NOMO-1 treated with dmso at 0.1 percent for 144 hours (cell line): Measurements from ENCODE around the gene GABRA6.
"Not testable (repeated sequence)": the region's sequence is repeated elsewhere in the genome, so short reads cannot be mapped to it uniquely, and the experiment has no call there.

Source experiments
- DNase-seq: peaks from one replicate; lab custom pipeline; 2025; ENCODE audit not compliant: unreplicated experiment; lab: John Stamatoyannopoulos, UW

The GABRA6 gene

DNA sequence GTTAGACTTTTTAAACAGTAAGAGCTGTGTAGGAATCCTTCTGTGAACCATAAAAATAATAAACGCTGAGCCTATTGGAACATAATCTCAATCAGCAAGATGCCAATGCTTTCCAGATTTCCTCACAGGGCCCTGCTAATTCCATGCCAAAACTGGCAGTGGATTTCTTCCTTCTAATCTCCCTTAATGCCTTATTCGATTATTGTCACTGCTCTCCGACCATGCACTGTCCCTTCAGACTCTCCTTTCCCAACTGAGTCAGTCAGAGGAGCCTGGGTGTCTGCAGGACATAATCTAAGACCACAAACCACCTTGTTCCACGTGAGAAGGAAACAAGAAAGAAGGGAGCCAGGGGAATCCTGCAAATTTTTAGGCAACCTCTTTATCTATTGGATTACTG is at the start of gene GABRA6:
Gene GABRA6 (plus strand): TSS at position 261 of the 400 bp plus-strand sequence. CDS start 269 bp downstream, outside the sequence.
- no peak for DNase-seq

- DNase-seq, result no peak
These were observed 47.9 kb upstream of the GABRA6 start for GRCh38 chr5:161637591-161637990.

DNA sequence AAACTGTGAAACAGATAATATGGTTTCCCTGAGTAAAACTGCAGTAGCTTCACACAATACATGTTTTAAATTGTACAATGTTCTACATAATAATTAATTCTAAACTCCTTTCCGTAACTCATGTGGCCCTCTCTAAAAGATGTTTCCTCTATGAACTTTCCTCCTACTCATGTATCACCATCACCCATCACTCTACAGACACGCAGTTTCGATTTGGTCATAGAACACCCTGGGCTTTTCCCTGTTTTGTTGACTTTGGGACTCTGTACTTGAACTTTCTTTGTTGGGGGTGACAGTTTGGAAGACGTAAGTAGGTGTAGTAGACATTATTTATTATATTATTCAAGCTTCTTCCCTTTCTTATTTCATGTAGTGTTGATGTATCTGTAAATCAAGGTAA is 44.1 kb upstream of the GABRA6 start:
- no peak for DNase-seq

DNA sequence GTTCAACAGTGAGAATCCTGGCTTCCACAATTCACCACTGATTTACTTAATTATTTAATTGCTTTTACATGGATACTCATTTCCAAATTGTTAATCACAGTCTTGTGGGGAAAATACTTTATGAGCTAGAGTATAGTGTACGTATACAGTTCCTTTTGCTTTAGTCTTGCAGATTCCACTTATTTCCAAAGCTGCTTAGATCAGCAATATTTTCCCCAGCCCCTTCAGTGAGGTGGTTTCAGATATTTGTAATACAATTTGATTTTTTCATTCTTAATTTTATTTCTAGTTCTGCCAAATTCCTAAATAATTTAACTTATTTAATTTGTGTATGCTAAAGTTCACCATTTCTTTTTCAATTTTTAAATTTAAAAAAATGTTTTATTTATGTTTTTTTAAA is 40.3 kb upstream of the GABRA6 start:
- DNase-seq, result no peak

DNA sequence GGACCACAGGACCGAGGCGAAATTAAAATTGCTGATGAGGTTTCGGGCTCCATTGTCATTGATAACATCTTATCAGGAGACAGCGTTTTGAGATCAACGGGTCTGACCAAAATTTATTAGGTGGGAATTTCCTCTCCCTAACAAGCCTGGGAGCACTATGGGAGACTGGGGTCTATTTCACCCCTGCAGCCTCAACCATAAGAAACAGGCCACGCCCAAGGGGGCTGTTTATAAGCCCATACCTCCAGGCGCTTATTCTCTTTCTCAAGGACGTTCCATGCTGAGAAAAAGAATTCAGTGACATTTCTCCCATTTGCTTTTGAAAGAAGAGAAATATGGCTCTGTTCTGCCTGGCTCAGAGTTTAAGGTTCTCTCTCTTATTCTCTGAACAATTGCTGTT is 33.6 kb upstream of the GABRA6 start:
- DNase-seq, result not testable (repeated sequence)

DNA sequence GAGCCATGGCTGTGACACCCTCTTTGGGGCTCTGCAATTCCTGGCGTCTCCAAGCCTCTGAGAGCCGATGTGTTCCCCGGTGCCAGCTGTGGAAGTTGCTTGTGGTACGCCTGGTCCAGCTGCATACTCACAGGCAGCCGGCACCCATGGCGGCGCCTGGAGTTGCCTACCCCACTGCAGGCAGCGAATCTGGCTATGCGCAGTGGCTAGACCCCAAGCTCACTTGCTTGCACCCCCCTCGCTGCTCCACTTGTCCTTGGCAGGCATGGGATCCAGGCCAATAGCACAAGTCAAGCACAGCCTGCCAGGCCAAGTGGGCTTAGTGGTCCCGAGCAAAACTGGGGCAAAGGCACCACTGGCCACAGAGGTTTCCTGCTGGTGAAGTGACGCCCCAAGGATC is 24.7 kb upstream of the GABRA6 start:
- no peak for DNase-seq

DNA sequence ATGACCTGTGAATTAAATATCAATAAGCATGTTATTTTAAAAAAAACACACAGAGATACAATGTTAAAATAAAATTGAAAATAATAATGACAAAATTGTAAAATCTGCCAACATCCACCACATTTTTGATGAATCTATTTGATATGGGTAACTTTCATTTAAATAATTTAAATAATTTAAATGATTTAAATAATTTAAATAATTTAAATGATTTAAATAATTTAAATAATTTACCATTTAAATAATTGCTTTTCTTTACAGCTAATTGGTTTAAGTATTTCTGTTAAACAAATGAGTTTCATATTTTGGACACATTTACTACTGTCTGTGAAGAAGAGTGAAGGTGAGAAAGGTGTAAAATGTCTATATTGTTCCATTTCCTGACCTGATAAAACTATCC is 22.1 kb upstream of the GABRA6 start:
- no peak for DNase-seq

- no peak for DNase-seq
These were observed 9.4 kb upstream of the GABRA6 start for GRCh38 chr5:161676103-161676502.

DNA sequence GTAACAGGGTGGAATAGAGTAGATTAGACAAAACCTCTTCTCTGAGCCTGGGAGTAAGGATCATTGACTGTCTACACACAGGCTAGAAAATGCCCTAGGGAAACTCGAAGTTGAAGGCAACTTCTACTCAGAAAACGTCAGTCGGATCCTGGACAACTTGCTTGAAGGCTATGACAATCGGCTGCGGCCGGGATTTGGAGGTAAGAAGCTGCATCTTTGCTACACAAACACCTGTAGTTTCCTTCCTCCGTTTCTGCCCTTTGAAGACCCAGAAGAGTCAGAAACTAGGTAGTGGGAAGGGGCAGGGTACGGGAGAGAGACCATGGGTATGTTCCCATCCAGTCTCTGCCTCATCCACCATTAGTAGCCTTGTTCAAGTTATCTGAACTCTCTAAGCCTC is 628 bp downstream of the GABRA6 start:
- DNase-seq, result no peak

GRCh38 chr5:161686881-161687280 is 1.4 kb downstream of the GABRA6 start:
- no peak for DNase-seq

GRCh38 chr5:161687316-161687715 is 1.8 kb downstream of the GABRA6 start:
- no peak for DNase-seq

DNA sequence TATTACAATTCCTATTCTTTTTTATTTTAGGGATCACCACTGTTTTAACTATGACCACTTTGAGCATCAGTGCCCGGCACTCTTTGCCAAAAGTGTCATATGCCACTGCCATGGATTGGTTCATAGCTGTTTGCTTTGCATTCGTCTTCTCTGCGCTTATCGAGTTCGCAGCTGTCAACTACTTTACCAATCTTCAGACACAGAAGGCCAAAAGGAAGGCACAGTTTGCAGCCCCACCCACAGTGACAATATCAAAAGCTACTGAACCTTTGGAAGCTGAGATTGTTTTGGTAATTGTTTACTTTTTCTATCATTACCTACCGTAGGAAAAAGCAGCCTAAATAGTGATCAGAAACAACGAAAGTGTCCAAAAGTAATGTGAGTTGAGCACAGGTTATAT is 6.4 kb downstream of the GABRA6 start:
- DNase-seq, result no peak

DNA sequence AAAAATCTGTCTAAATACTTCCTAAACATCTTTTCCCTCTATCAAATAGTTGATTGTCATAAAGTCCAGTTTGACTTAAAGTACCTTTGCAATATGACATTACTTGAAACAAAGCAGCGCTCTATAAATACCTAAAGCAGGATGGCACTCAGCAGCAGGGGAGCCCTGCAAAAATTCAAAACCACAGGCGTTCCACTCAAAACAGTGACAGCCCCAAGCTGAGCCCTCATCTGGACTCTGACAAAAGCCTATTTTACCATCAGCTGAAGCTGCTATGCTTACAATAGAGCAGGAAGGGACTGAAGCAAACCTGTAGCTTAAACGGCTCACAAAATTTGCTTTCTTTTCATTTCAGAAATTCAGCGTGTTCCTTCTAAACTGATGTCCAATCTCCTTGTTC is 11.5 kb downstream of the GABRA6 start:
- no peak for DNase-seq

DNA sequence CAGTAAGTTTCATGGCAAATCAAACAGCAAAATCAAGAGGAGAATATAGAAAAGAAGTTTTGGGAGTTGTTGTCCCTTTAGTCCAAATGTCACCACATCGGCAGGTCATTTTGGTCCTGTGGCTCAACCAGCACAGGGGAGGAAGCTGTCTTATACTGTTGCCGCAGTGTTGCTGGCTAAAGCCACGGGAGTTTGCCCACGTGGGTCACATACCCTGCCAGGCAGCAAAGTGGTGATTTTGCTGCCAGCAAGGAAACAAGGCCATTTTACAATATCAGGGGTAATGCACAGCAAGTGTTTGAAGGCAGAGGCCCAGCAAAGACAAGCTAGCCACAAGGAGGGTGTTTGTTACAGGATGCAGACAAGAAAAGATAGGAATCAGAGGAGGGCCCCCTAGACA is 14.5 kb downstream of the GABRA6 start:
- no peak for DNase-seq

DNA sequence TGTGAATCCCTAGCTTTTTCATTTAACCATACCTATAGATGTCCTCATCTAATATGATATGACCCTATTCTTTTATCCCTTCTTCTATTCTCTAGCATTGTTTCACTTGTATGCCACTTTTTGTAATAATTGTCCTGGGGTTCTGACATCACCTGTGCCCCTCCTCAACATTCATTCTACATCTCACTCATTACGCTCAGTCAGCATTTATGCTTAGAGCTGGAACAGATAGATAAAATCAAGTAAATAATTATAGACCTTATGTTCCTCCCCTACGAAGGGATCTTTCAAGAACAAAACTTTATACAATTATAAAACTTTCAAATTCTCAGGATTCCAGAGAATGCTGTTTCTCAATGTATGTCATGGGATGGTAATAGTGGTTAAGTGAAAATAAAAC is 18.0 kb downstream of the GABRA6 start:
- DNase-seq, result no peak

DNA sequence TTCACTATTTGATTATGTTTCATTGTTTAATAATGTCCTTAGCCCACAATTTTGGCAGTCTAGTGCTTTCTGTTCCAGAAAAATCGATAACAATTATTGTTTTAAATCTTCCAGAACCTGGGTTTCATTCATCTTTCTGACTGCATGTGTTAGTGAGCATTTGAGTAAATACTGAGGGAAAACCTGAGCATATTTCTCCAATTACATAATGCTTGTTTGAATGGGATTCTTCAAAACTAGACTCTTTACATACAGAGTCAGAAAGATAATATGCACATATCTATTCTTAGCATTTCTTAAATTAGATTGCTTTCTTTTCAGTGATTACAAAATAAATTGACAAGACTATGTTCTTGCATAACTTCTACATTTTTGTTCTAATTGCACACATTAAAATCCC is 21.9 kb downstream of the GABRA6 start:
- DNase-seq, result no peak

DNA sequence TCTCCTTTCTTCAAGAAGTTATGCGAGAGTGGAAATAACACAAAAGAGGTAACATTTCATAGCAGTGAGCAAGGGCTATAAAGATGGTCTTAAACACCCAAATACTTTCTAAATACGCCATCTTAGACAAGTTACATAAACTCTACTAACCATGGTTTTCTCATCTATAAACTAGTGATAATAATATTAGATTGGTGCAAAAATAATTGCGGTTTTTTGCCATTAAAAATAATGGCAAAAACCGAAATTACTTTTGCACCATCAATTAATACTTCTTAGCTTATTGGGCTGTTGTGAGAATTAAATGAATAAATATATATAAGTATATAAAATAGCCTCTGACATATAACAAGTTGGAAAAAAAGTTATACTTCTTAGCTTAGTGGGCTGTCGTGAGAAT is 23.7 kb downstream of the GABRA6 start:
- no peak for DNase-seq

- no peak for DNase-seq
These were observed 27.5 kb downstream of the GABRA6 start for GRCh38 chr5:161713042-161713441.

DNA sequence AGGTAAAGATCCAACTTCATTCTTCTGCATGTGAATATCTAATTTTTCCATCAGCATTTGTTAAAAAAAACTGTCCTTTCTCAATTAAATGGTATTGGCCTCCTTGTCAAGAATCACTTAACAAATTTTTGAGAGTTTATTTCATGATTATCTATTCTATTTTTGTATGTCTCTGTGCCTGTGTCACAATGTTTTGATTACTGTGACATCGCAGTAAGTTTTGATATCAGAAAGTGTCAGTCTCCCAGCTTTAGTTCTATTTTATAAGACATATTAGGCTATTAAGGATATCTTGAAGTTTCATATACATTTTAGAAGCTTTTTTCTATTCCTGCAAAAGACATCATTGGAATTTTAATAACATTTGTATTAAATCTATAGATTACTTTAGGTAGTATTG is 33.6 kb downstream of the GABRA6 start:
- DNase-seq, result no peak

DNA sequence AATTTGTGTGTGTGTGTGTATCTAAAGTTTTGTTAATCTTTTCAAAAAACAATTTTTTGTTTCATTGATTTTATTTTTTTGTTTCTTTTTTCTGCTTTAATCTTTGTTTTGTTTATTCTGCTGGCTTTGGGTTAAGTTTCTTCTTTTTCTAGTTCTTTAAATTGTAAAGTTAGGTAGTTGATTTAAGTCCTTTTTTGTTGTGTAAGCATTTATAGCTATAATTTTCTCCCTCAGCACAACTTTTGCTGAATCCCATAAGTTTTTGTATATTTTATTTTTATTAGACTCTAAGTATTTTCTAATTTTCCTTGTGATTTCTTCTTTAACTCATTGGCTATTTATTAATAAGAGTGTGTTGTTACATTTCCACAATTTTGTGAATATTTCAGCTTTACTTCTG is 34.9 kb downstream of the GABRA6 start:
- no peak for DNase-seq

- no peak for DNase-seq
These were observed 49.2 kb downstream of the GABRA6 start for GRCh38 chr5:161734741-161735140.

DNA sequence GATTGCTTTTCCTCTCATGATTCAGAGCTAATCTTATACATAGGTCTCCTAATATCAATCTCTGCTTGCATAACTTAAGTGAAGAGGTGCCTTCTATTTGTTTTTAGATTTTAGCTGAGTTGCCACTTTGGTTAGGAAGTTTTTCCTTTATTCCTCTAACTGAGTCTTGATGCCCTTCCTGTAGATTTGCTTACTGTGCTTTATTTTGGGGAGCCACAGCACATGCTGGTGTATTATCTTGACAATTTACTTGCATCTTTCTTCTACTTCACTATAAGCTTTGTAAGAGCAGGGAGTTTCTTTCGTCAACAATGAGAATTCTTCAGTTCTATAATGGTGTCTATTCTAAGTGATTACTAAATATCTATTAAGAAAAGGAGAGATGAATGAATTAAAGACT is 54.9 kb downstream of the GABRA6 start:
- no peak for DNase-seq

GRCh38 chr5:161744276-161744675 is 58.8 kb downstream of the GABRA6 start:
- no peak for DNase-seq

GRCh38 chr5:161745392-161745791 is 59.9 kb downstream of the GABRA6 start:
- DNase-seq, result no peak
